Neural cell (in vitro differentiated cells): ENCODE measurements around the gene ROCK2.

Experiments used
- EP300 ChIP-seq: fragments of 450-650 bp; conservative IDR thresholded peaks from 2 replicates; pipeline ENCODE4 v1.6.1; 2014; ENCODE audit warnings: antibody characterized with exemption, mild to moderate bottlenecking, moderate library complexity; ENCODE audit not compliant: poor library complexity, severe bottlenecking
- EZH2 ChIP-seq: fragments of 200-600, 300-800 bp; shearing (Covaris generic), sonication (generic); IDR thresholded peaks from 2 replicates; pipeline ENCODE4 v1.6.1; 2014; ENCODE audit warnings: antibody characterized with exemption, low read length, borderline replicate concordance, mild to moderate bottlenecking; ENCODE audit not compliant: insufficient read depth, poor library complexity, severe bottlenecking
- MXI1 ChIP-seq: fragments of 450-650 bp; conservative IDR thresholded peaks from 2 replicates; pipeline ENCODE4 v1.6.1; 2014; ENCODE audit warnings: antibody characterized with exemption, mild to moderate bottlenecking; ENCODE audit not compliant: poor library complexity, severe bottlenecking
- POLR2AphosphoS5 ChIP-seq: IDR thresholded peaks from 2 replicates; pipeline ENCODE4 v1.6.1; 2012
- RAD21 ChIP-seq: fragments of 450-650 bp; conservative IDR thresholded peaks from 2 replicates; pipeline ENCODE4 v1.6.1; 2014; ENCODE audit warnings: antibody characterized with exemption, mild to moderate bottlenecking, moderate library complexity
- REST ChIP-seq: IDR thresholded peaks from 2 replicates; pipeline ENCODE4 v1.6.1; 2012; ENCODE audit warnings: borderline replicate concordance
- SMC3 ChIP-seq: fragments of 450-650 bp; conservative IDR thresholded peaks from 2 replicates; pipeline ENCODE4 v1.6.1; 2014; ENCODE audit warnings: antibody characterized with exemption, mild to moderate bottlenecking, moderate library complexity; ENCODE audit not compliant: poor library complexity
- TAF1 ChIP-seq: IDR thresholded peaks from 2 replicates; pipeline ENCODE4 v1.6.1; 2012; ENCODE audit warnings: low read depth
- TF ChIP-seq, protein P1 (sequence below): fragments of 450-650 bp; IDR thresholded peaks from 2 replicates; pipeline ENCODE4 v1.5.1; 2014; ENCODE audit warnings: antibody characterized with exemption, mild to moderate bottlenecking, moderate library complexity; ENCODE audit not compliant: poor library complexity, severe bottlenecking

- TF ChIP-seq, protein P1, sequence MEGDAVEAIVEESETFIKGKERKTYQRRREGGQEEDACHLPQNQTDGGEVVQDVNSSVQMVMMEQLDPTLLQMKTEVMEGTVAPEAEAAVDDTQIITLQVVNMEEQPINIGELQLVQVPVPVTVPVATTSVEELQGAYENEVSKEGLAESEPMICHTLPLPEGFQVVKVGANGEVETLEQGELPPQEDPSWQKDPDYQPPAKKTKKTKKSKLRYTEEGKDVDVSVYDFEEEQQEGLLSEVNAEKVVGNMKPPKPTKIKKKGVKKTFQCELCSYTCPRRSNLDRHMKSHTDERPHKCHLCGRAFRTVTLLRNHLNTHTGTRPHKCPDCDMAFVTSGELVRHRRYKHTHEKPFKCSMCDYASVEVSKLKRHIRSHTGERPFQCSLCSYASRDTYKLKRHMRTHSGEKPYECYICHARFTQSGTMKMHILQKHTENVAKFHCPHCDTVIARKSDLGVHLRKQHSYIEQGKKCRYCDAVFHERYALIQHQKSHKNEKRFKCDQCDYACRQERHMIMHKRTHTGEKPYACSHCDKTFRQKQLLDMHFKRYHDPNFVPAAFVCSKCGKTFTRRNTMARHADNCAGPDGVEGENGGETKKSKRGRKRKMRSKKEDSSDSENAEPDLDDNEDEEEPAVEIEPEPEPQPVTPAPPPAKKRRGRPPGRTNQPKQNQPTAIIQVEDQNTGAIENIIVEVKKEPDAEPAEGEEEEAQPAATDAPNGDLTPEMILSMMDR: no peak
- TF ChIP-seq RAD21 (no peak), SMC3 (no peak), POLR2AphosphoS5 (no peak), EZH2 (no peak), REST (no peak), EP300 (no peak), TAF1 (no peak), MXI1 (no peak)
These were observed 129.7 kb downstream of the ROCK2 start for GRCh38 chr2:11214770-11215169.
